GM12878 (cell line): Measurements from ENCODE around the gene IL22RA2. TPM values are rescaled to one million over a fixed set of nuclear protein-coding genes. Genes with fewer than 3 reads are reported as not detected.

Experiments
- BCL3 ChIP-seq: IDR thresholded peaks from 2 replicates; pipeline ENCODE4 v1.6.1; 2011; ENCODE audit warnings: borderline replicate concordance, low read depth, mild to moderate bottlenecking, moderate library complexity, low read length; ENCODE audit not compliant: insufficient read depth, poor library complexity, severe bottlenecking
- BMI1 ChIP-seq: fragments of 450-650 bp; IDR thresholded peaks from 2 replicates; pipeline ENCODE4 v1.6.1; 2016; ENCODE audit warnings: mild to moderate bottlenecking, moderate library complexity, borderline replicate concordance
- CTCF ChIP-seq, 3 experiments: IDR thresholded peaks in 2 of 3; conservative IDR thresholded peaks in 1 of 3; 2 replicates each; pipeline ENCODE4 v1.5.1; 2011; ENCODE audit warnings: low read depth in 3 of 3, low read length in 3 of 3, mild to moderate bottlenecking in 3 of 3, control low read depth in 2 of 3, moderate library complexity in 2 of 3, inconsistent platforms in 1 of 3, mixed read lengths in 1 of 3; ENCODE audit not compliant: control insufficient read depth in 2 of 3, insufficient read depth in 1 of 3; ENCODE audit errors: extremely low read depth in 1 of 3
- GABPA ChIP-seq: IDR thresholded peaks from 2 replicates; pipeline ENCODE4 v1.6.1; 2014; ENCODE audit warnings: antibody characterized with exemption, low read depth, mild to moderate bottlenecking, inconsistent platforms
- HDAC6 ChIP-seq: fragments of 200-600 bp; sonication (generic); IDR thresholded peaks from one replicate; pipeline ENCODE4 v1.8.0; 2017; ENCODE audit warnings: antibody characterized with exemption; ENCODE audit not compliant: unreplicated experiment
- IKZF1 ChIP-seq: fragments of 450-650 bp; conservative IDR thresholded peaks from 2 replicates; pipeline ENCODE4 v1.6.1; 2017; ENCODE audit warnings: antibody characterized with exemption, mild to moderate bottlenecking
- JUNB ChIP-seq: IDR thresholded peaks from 2 replicates; pipeline ENCODE4 v1.6.1; 2016; ENCODE audit warnings: antibody characterized with exemption, mild to moderate bottlenecking
- MAX ChIP-seq: IDR thresholded peaks from 2 replicates; pipeline ENCODE4 v1.6.1; 2012; ENCODE audit warnings: low read depth, low read length, improper control_type of control experiment
- MLLT1 ChIP-seq: fragments of 450-650 bp; IDR thresholded peaks from 2 replicates; pipeline ENCODE4 v1.6.1; 2016; ENCODE audit warnings: mild to moderate bottlenecking
- MTA3 ChIP-seq: IDR thresholded peaks from 2 replicates; pipeline ENCODE4 v1.6.1; 2012; ENCODE audit warnings: low read length, inconsistent platforms, borderline replicate concordance
- NFIC ChIP-seq: IDR thresholded peaks from 2 replicates; pipeline ENCODE4 v1.6.1; 2012; ENCODE audit warnings: low read depth, mild to moderate bottlenecking, inconsistent platforms, low read length, moderate library complexity
- RCOR1 ChIP-seq: conservative IDR thresholded peaks from 2 replicates; pipeline ENCODE4 v1.6.1; 2012; ENCODE audit warnings: low read depth, low read length, improper control_type of control experiment
- SMAD1 ChIP-seq: fragments of 450-650 bp; IDR thresholded peaks from 2 replicates; pipeline ENCODE4 v1.6.1; 2018; ENCODE audit warnings: mild to moderate bottlenecking, low read depth; ENCODE audit not compliant: partially characterized antibody
- SMAD5 ChIP-seq: IDR thresholded peaks from 2 replicates; pipeline ENCODE4 v1.6.1; 2016; ENCODE audit warnings: antibody characterized with exemption, low read depth
- SP1 ChIP-seq: IDR thresholded peaks from one replicate; pipeline ENCODE4 v1.6.1; 2011; ENCODE audit warnings: low read depth, low read length
- SREBF2 ChIP-seq: IDR thresholded peaks from 2 replicates; pipeline ENCODE4 v1.6.1; 2012; ENCODE audit warnings: mild to moderate bottlenecking, low read length
- SUPT20H ChIP-seq: IDR thresholded peaks from 2 replicates; pipeline ENCODE4 v1.6.1; 2011; ENCODE audit warnings: low read depth, mild to moderate bottlenecking, low read length, moderate library complexity, borderline replicate concordance; ENCODE audit not compliant: control insufficient read depth
- TBL1XR1 ChIP-seq: IDR thresholded peaks from 2 replicates; pipeline ENCODE4 v1.6.1; 2012; ENCODE audit warnings: low read depth, low read length, improper control_type of control experiment
- ZNF622 ChIP-seq: fragments of 450-650 bp; IDR thresholded peaks from 2 replicates; pipeline ENCODE4 v1.6.1; 2017; ENCODE audit warnings: mild to moderate bottlenecking, inconsistent platforms
- ZSCAN29 ChIP-seq: fragments of 450-650 bp; IDR thresholded peaks from 2 replicates; pipeline ENCODE4 v1.6.1; 2017; ENCODE audit warnings: mild to moderate bottlenecking, moderate library complexity
- polyA plus RNA-seq, 11 experiments: library from polyadenylated mRNA; depleted of rRNA in 4 of 11; unstranded in 6 of 11; stranded (reverse) in 5 of 11; fragments of >200 nt; fragmentation: Nextera tagmentation in 4 of 11; fragmentation: Illumina TruSeq in 1 of 11; extraction: Ambion mirVana in 4 of 11; extraction: Trizol in 1 of 11; gene quantifications; 1 replicate in 1 of 11; 2 replicates in 10 of 11; pipeline versions ENCODE4 v1.2.1 to v1.2.3, GENCODE V29; 2011 to 2016; ENCODE audit warnings: inconsistent platforms in 2 of 11, missing spikeins in 2 of 11, low read depth in 1 of 11
- total RNA-seq, 4 experiments: library from RNA; depleted of rRNA in 3 of 4; stranded (reverse); fragments of >200 nt in 3 of 4; fragmentation: Illumina TruSeq in 1 of 4; extraction: Trizol in 1 of 4; gene quantifications; 2 replicates each; pipeline versions ENCODE4 v1.2.1 to v1.2.3, GENCODE V29; 2013 to 2021
- TF ChIP-seq, protein P1 (sequence below): IDR thresholded peaks from 2 replicates; pipeline ENCODE4 v1.6.1; 2012; ENCODE audit warnings: low read length, inconsistent platforms
- TF ChIP-seq, protein P2 (sequence below): IDR thresholded peaks from 2 replicates; pipeline ENCODE4 v1.6.1; 2011; ENCODE audit warnings: low read depth, low read length, improper control_type of control experiment, borderline replicate concordance
- TF ChIP-seq, protein P3 (sequence below): IDR thresholded peaks from 2 replicates; pipeline ENCODE4 v1.6.1; 2011; ENCODE audit warnings: mild to moderate bottlenecking, low read depth, low read length, moderate library complexity; ENCODE audit not compliant: insufficient replicate concordance

IL22RA2 gene
- total and polyA plus RNA-seq, 10 of the 15 experiments (the other 5 are each of a cell fraction or from before 2014, with no cell fraction given) = 0.05 to 0.22 (median 0.09) TPM; not detected in 3

GRCh38 chr6:137218473-137218916, 45.1 kb upstream of the IL22RA2 start (continued):
- peak; percentile 86; the same call in 1 of the 2 replicates for TF ChIP-seq MLLT1
- TF ChIP-seq, protein P1, sequence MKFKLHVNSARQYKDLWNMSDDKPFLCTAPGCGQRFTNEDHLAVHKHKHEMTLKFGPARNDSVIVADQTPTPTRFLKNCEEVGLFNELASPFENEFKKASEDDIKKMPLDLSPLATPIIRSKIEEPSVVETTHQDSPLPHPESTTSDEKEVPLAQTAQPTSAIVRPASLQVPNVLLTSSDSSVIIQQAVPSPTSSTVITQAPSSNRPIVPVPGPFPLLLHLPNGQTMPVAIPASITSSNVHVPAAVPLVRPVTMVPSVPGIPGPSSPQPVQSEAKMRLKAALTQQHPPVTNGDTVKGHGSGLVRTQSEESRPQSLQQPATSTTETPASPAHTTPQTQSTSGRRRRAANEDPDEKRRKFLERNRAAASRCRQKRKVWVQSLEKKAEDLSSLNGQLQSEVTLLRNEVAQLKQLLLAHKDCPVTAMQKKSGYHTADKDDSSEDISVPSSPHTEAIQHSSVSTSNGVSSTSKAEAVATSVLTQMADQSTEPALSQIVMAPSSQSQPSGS = peak; percentile 54; the same call in 1 of the 2 replicates
- no peak for TF ChIP-seq JUNB
- TF ChIP-seq SMAD1 = no peak
- no peak for TF ChIP-seq ZNF622
- TF ChIP-seq, protein P2, sequence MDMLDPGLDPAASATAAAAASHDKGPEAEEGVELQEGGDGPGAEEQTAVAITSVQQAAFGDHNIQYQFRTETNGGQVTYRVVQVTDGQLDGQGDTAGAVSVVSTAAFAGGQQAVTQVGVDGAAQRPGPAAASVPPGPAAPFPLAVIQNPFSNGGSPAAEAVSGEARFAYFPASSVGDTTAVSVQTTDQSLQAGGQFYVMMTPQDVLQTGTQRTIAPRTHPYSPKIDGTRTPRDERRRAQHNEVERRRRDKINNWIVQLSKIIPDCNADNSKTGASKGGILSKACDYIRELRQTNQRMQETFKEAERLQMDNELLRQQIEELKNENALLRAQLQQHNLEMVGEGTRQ = no peak
- peak; percentile 38; the same call in 1 of the 2 replicates for TF ChIP-seq MAX
- no peak for TF ChIP-seq ZSCAN29
- TF ChIP-seq, protein P3, sequence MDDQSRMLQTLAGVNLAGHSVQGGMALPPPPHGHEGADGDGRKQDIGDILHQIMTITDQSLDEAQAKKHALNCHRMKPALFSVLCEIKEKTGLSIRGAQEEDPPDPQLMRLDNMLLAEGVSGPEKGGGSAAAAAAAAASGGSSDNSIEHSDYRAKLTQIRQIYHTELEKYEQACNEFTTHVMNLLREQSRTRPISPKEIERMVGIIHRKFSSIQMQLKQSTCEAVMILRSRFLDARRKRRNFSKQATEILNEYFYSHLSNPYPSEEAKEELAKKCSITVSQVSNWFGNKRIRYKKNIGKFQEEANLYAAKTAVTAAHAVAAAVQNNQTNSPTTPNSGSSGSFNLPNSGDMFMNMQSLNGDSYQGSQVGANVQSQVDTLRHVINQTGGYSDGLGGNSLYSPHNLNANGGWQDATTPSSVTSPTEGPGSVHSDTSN = no peak
- no peak for TF ChIP-seq SP1
- 0 out of 2 replicates have a peak, but pooled peaks have one; percentile 51 for TF ChIP-seq TBL1XR1
- TF ChIP-seq SMAD5 = no peak
- no peak for TF ChIP-seq BMI1
- TF ChIP-seq IKZF1 = no peak
- no peak for TF ChIP-seq CTCF (IDR thresholded peaks at IDR 0.05 in 2 of 3, conservative IDR thresholded peaks at IDR 0.05 in 1 of 3; ENCODE audit: control insufficient read depth in 2 of 3, extremely low read depth in 1 of 3, insufficient read depth in 1 of 3, low read depth in 3 of 3, low read length in 3 of 3)
- no peak for TF ChIP-seq SREBF2
- TF ChIP-seq NFIC = peak; percentile 45; the same call in 1 of the 2 replicates
- no peak for TF ChIP-seq SUPT20H
- no peak for TF ChIP-seq BCL3
- no peak for TF ChIP-seq RCOR1
- TF ChIP-seq GABPA = no peak; the same call in 1 of the 2 replicates
- TF ChIP-seq HDAC6 = no peak
- 0 out of 2 replicates have a peak, but pooled peaks have one; percentile 46 for TF ChIP-seq MTA3
